ENCODE results near the gene RPL18A. TPM values are rescaled to one million over a fixed set of nuclear protein-coding genes. Genes with fewer than 3 reads are reported as not detected.
A peak's percentile ranks its signal among the peaks of the same experiment; 100 is the strongest.

RPL18A gene
- total and polyA plus RNA-seq, 2 donors (not counting 1 experiment from before 2014, with no cell fraction given), result 3,228 to 3,761 TPM

DNA sequence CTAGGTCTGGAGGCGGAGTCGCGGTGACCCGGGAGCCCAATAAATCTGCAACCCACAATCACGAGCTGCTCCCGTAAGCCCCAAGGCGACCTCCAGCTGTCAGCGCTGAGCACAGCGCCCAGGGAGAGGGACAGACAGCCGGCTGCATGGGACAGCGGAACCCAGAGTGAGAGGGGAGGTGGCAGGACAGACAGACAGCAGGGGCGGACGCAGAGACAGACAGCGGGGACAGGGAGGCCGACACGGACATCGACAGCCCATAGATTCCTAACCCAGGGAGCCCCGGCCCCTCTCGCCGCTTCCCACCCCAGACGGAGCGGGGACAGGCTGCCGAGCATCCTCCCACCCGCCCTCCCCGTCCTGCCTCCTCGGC, 12.2 kb downstream of the RPL18A start, which contains the start of gene SLC5A5:
SLC5A5 (plus strand) TSS at position 68 of the 373 bp plus-strand sequence. CDS start 375 bp downstream, outside the sequence.
- peaks cover 0 to 33% (median 15%) of the 10 kb centered on the region in 4 experiments for H3K27me3 ChIP-seq (replicated peaks in 1 of 4; ENCODE audit: control extremely low read depth in 1 of 4, control insufficient read depth in 3 of 4, insufficient read depth in 4 of 4, low read length in 3 of 4)
- peak within 1 kb of the TSS; percentile 87 for H2AFZ ChIP-seq (ENCODE audit: insufficient read depth, low read depth, low read length, poor library complexity, severe bottlenecking)
- peak within 1 kb of the TSS; percentile 58 for H3K9ac ChIP-seq (ENCODE audit: low read length)
- 6% methylated on average over 22 of the region's 26 CpGs for WGBS (ENCODE audit: insufficient coverage)
- DNase-seq, result peak; percentile 47
- peak within 1 kb of the TSS; percentile 74 for H3K4me3 Mint-ChIP-seq
- ATAC-seq (ENCODE audit: low read depth), result no peak
- H3K4me1 ChIP-seq (ENCODE audit: control insufficient read depth in 2 of 2, insufficient read depth in 2 of 2, low read length in 2 of 2), result peaks cover 25 to 31% of the 10 kb centered on the region in 2 donors
- H3K79me2 ChIP-seq (ENCODE audit: control insufficient read depth, insufficient read depth, low read length), result no peaks in the 10 kb centered on the region
- peaks cover 5% of the 10 kb centered on the region for H3K27me3 Mint-ChIP-seq
- no peaks in the 10 kb centered on the region for H4K20me1 ChIP-seq (ENCODE audit: control insufficient read depth, insufficient read depth, low read length, poor library complexity, severe bottlenecking)
- peaks cover 20% of the 10 kb centered on the region for H3K4me1 Mint-ChIP-seq
- H3K36me3 ChIP-seq (replicated peaks in 1 of 2; ENCODE audit: control extremely low read depth in 1 of 2, control insufficient read depth in 1 of 2, extremely low read depth in 1 of 2, insufficient read depth in 2 of 2, low read length in 1 of 2), result no peaks in the 10 kb centered on the region
- no peak within 1 kb of the TSS for H3K27ac Mint-ChIP-seq
- ChIA-PET POLR2A (interaction anchor here (0.5 to 1.8 kb wide), 3 partner anchors 12 to 79 kb away, joined by 3 to 7 read pairs (median 3); partner anchors contain the start of gene RPL18A), CTCF (interaction anchor here (0.8 to 4.2 kb wide), 3 partner anchors 12 to 66 kb away, joined by 3 to 23 read pairs (median 16); partner anchors contain the start of genes CCDC124 and RPL18A)
- H3K9me3 Mint-ChIP-seq (ENCODE audit: insufficient read depth), result no peaks in the 10 kb centered on the region
- no peak within 1 kb of the TSS for H3K27ac ChIP-seq (ENCODE audit: low read length in 2 of 2)
- peak within 1 kb of the TSS in 4 of 5 experiments; percentile 28 to 55 (median 44) for H3K4me3 ChIP-seq (ENCODE audit: control extremely low read depth in 1 of 5, extremely low read depth in 1 of 5, insufficient read depth in 1 of 5, low read depth in 2 of 5, low read length in 4 of 5)
- TF ChIP-seq, protein P1, sequence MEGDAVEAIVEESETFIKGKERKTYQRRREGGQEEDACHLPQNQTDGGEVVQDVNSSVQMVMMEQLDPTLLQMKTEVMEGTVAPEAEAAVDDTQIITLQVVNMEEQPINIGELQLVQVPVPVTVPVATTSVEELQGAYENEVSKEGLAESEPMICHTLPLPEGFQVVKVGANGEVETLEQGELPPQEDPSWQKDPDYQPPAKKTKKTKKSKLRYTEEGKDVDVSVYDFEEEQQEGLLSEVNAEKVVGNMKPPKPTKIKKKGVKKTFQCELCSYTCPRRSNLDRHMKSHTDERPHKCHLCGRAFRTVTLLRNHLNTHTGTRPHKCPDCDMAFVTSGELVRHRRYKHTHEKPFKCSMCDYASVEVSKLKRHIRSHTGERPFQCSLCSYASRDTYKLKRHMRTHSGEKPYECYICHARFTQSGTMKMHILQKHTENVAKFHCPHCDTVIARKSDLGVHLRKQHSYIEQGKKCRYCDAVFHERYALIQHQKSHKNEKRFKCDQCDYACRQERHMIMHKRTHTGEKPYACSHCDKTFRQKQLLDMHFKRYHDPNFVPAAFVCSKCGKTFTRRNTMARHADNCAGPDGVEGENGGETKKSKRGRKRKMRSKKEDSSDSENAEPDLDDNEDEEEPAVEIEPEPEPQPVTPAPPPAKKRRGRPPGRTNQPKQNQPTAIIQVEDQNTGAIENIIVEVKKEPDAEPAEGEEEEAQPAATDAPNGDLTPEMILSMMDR (IDR thresholded peaks at IDR 0.05), result no peak
- TF ChIP-seq EZH2 (IDR thresholded peaks at IDR 0.05; ENCODE audit: borderline replicate concordance, insufficient read depth, low read depth, low read length, poor library complexity, severe bottlenecking), result no peak
- intact Hi-C loops (cut with micrococcal nuclease), result loop anchor here (2.0 kb wide), 1 partner anchor 61 kb away; the partner anchor contains the start of gene CCDC124
- H3K9me3 ChIP-seq (ENCODE audit: control extremely low read depth in 1 of 3, control insufficient read depth in 2 of 3, insufficient read depth in 1 of 3, low read length in 2 of 3), result peaks cover 0 to 13% (median 0%) of the 10 kb centered on the region in 3 donors
- H3K4me2 ChIP-seq (replicated peaks; ENCODE audit: low read depth, low read length, poor library complexity, severe bottlenecking), result peak within 1 kb of the TSS; percentile 93

Data from B cell (primary cell).